ENCODE measurements around the gene TAF11L10. TPM values are rescaled to one million over a fixed set of nuclear protein-coding genes. Genes with fewer than 3 reads are reported as not detected.
"Not testable (repeated sequence)": the region's sequence is repeated elsewhere in the genome, so short reads cannot be mapped to it uniquely, and the experiment has no call there.

TAF11L10 gene
- not detected in 2 replicates for total RNA-seq (2021)
- long read RNA-seq = 0 reads

GRCh38 chr5:17597728-17598127, at the start of gene TAF11L10:
Gene TAF11L10 (minus strand): TSS chr5:17597828.
- not testable (repeated sequence) for H2BK120ac ChIP-seq (ENCODE audit: low read depth, low read length, poor library complexity, severe bottlenecking); H3K27ac ChIP-seq (ENCODE audit: insufficient read length, low read depth, low read length); H3K4me1 Mint-ChIP-seq; H3K27me3 ChIP-seq (ENCODE audit: insufficient read depth, low read length); H3K9me3 Mint-ChIP-seq; H3K56ac ChIP-seq (ENCODE audit: insufficient read length, low read depth, low read length); H3K27me3 Mint-ChIP-seq (ENCODE audit: low read depth); H2AK5ac ChIP-seq (ENCODE audit: insufficient read length, low read length); H3K79me1 ChIP-seq (ENCODE audit: insufficient read depth, low read depth, low read length, poor library complexity, severe bottlenecking); H3K27ac Mint-ChIP-seq; H4K20me1 ChIP-seq (ENCODE audit: control insufficient read depth, insufficient read depth, insufficient read length); DNase-seq; H3K23ac ChIP-seq (ENCODE audit: insufficient read length, low read depth, low read length); H3K14ac ChIP-seq (ENCODE audit: insufficient read depth, low read length); H3T11ph ChIP-seq (ENCODE audit: low read length); H2AFZ ChIP-seq (ENCODE audit: low read length); H2BK15ac ChIP-seq (ENCODE audit: low read depth, low read length); H3K79me2 ChIP-seq (ENCODE audit: insufficient read depth, low read length); H4K91ac ChIP-seq (ENCODE audit: insufficient read length, low read depth, low read length); H3K4me2 ChIP-seq (ENCODE audit: insufficient read depth, insufficient read length, low read length); H3K9ac ChIP-seq (ENCODE audit: extremely low read depth, insufficient read length, low read length); H3K18ac ChIP-seq (ENCODE audit: insufficient read length, low read depth, low read length); H2BK12ac ChIP-seq (ENCODE audit: insufficient read length, low read depth, low read length); H3K36me3 Mint-ChIP-seq (ENCODE audit: insufficient read depth in 1 of 3, low read depth in 3 of 3); H2BK5ac ChIP-seq (ENCODE audit: insufficient read length, low read length); H4K5ac ChIP-seq (ENCODE audit: insufficient read length, low read depth, low read length); H2BK20ac ChIP-seq (ENCODE audit: low read depth, low read length, poor library complexity, severe bottlenecking); H3K23me2 ChIP-seq (ENCODE audit: insufficient read length, low read depth, low read length, poor library complexity, severe bottlenecking); H4K8ac ChIP-seq (replicated peaks; ENCODE audit: insufficient read length, low read depth, low read length); H3K4ac ChIP-seq (ENCODE audit: low read depth, low read length); H3K4me1 ChIP-seq (ENCODE audit: insufficient read depth, low read length); H3K4me3 Mint-ChIP-seq; H3K9me3 ChIP-seq (ENCODE audit: control insufficient read depth, low read depth, low read length)
- no CpG with 5 or more reads among the region's 15 CpGs for WGBS (ENCODE audit: extremely low coverage, insufficient read length, low lambda C conversion rate)
